Activated gamma-delta T cell treated with Interleukin-2 at 50 U/mL for 16 hours (primary cell): Measurements from ENCODE around the gene CISTR.
"Not testable (repeated sequence)": the region's sequence is repeated elsewhere in the genome, so short reads cannot be mapped to it uniquely, and the experiment has no call there.

Experiments used
- DNase-seq: peaks from one replicate; pipeline ENCODE4 v3.0.0-alpha.2; 2020

The CISTR gene

GRCh38 chr12:53740130-53740491, 11.7 kb downstream of the CISTR start:
- DNase-seq = no peak

- no peak for DNase-seq
Measured at GRCh38 chr12:53739214-53740129, 12.3 kb downstream of the CISTR start.

GRCh38 chr12:53738406-53739213, 13.2 kb downstream of the CISTR start:
- peak; percentile 36 for DNase-seq

- no peak for DNase-seq
Measured at GRCh38 chr12:53737951-53738405, 13.8 kb downstream of the CISTR start.

- no peak for DNase-seq
Measured at GRCh38 chr12:53737093-53737808, 14.5 kb downstream of the CISTR start.

- no peak for DNase-seq
Measured at GRCh38 chr12:53736592-53736991, 15.2 kb downstream of the CISTR start.

GRCh38 chr12:53735556-53735955, 16.2 kb downstream of the CISTR start:
- DNase-seq = no peak

- DNase-seq = no peak
Measured at GRCh38 chr12:53734425-53734824, 17.4 kb downstream of the CISTR start.

GRCh38 chr12:53733807-53734200, 18.0 kb downstream of the CISTR start:
- DNase-seq = no peak

- DNase-seq = no peak
Measured at GRCh38 chr12:53733051-53733806, 18.6 kb downstream of the CISTR start.

- no peak for DNase-seq
Measured at GRCh38 chr12:53729644-53730043, 22.1 kb downstream of the CISTR start.

GRCh38 chr12:53728206-53728605, 23.6 kb downstream of the CISTR start:
- no peak for DNase-seq

- DNase-seq = peak; percentile 96
Measured at GRCh38 chr12:53727310-53728041, 24.3 kb downstream of the CISTR start, which contains the start of gene CALCOCO1. Gene CALCOCO1 (minus strand): TSS chr12:53727452. CDS start chr12:53725242, 2,210 bp downstream.

GRCh38 chr12:53726946-53727309, 24.9 kb downstream of the CISTR start:
- DNase-seq = no peak

GRCh38 chr12:53726341-53726740, 25.4 kb downstream of the CISTR start:
- no peak for DNase-seq

- no peak for DNase-seq
Measured at GRCh38 chr12:53725824-53726223, 26.0 kb downstream of the CISTR start.

GRCh38 chr12:53722450-53723041, 29.2 kb downstream of the CISTR start:
- DNase-seq = no peak

- no peak for DNase-seq
Measured at GRCh38 chr12:53720946-53721345, 30.8 kb downstream of the CISTR start.

GRCh38 chr12:53719649-53720048, 32.1 kb downstream of the CISTR start:
- DNase-seq = no peak

GRCh38 chr12:53718567-53718966, 33.2 kb downstream of the CISTR start:
- not testable (repeated sequence) for DNase-seq

GRCh38 chr12:53717319-53717718, 34.5 kb downstream of the CISTR start:
- no peak for DNase-seq
